ENCODE results near the gene ZNF84. TPM values are rescaled to one million over a fixed set of nuclear protein-coding genes. Genes with fewer than 3 reads are reported as not detected.

Gene ZNF84
- total and polyA plus RNA-seq, 2 of the 8 experiments (the other 6 are each of a cell fraction or from before 2014, with no cell fraction given), result 8.9 to 34.0 TPM

DNA sequence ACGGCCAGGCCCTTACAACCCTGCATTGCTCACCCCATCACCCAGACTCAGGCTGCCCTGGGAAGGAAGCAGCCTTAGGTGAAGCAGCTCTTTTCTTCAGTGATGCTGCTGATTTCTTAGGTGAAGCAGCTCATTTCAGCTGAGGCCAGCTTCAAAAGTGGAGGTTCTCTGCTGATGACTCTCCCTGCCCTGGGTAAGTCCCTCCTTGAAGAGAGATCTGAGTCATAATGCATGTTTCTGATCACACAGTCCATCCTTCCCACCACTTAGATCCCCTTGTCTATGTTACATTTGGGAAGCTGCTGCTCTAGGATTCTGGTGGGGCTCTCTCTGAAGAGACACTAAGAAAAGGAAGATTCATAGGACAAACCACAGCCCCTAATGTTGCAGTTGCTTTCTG, 26.2 kb downstream of the ZNF84 start (continued):
- no peak for TF ChIP-seq PHF8 (conservative IDR thresholded peaks at IDR 0.05; ENCODE audit: low read depth, low read length)

All from H1 (cell line).